C4-2B (cell line): ENCODE measurements around the gene GJB4.
"Not testable (repeated sequence)": the region's sequence is repeated elsewhere in the genome, so short reads cannot be mapped to it uniquely, and the experiment has no call there.

Source experiments
- H3K27ac ChIP-seq: fragments of 450-650 bp; 2 replicates; pipeline ENCODE4 v1.5.1; 2017
- CTCF ChIP-seq: fragments of 450-650 bp; conservative IDR thresholded peaks from 2 replicates; pipeline ENCODE4 v1.5.1; 2017; ENCODE audit warnings: mild to moderate bottlenecking
- ZFX ChIP-seq: fragments of 450-650 bp; IDR thresholded peaks from 2 replicates; pipeline ENCODE4 v1.6.1; 2017

GJB4 gene

GRCh38 chr1:34808051-34808810 lies 48.7 kb downstream of the GJB4 start:
- no peak overlapping the region for H3K27ac ChIP-seq
- TF ChIP-seq ZFX (no peak), CTCF (no peak)

DNA sequence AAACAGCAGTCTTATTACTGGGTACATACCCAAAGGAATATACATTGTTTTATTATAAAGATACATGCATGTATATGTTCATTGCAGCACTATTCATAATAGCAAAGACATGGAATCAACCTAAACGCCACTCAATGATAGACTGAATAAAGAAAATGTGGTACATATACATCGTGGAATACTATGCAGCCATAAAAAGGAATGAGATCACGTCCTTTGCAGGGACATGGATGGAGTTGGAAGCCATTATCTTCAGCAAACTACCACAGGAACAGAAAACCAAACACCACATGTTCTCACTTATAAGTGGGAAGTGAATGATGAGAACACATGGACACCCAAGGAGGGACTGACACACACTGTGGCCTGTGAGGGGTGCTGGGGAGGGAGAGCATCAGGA lies 51.2 kb downstream of the GJB4 start:
- H3K27ac ChIP-seq: not testable (repeated sequence)
